ENCODE data around the gene LGMN.

GRCh38 chr14:92716131-92716530, 32.3 kb downstream of the LGMN start:
- TF ChIP-seq, protein P1, sequence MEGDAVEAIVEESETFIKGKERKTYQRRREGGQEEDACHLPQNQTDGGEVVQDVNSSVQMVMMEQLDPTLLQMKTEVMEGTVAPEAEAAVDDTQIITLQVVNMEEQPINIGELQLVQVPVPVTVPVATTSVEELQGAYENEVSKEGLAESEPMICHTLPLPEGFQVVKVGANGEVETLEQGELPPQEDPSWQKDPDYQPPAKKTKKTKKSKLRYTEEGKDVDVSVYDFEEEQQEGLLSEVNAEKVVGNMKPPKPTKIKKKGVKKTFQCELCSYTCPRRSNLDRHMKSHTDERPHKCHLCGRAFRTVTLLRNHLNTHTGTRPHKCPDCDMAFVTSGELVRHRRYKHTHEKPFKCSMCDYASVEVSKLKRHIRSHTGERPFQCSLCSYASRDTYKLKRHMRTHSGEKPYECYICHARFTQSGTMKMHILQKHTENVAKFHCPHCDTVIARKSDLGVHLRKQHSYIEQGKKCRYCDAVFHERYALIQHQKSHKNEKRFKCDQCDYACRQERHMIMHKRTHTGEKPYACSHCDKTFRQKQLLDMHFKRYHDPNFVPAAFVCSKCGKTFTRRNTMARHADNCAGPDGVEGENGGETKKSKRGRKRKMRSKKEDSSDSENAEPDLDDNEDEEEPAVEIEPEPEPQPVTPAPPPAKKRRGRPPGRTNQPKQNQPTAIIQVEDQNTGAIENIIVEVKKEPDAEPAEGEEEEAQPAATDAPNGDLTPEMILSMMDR (IDR thresholded peaks at IDR 0.05) = no peak
- TF ChIP-seq POLR2AphosphoS5 (IDR thresholded peaks at IDR 0.05; ENCODE audit: low read depth, low read length) (no peak), TCF7L2 (IDR thresholded peaks at IDR 0.05; ENCODE audit: low read depth, low read length) (no peak), SIN3A (IDR thresholded peaks at IDR 0.05; ENCODE audit: borderline replicate concordance, insufficient read depth, low read depth, low read length) (no peak)

All from Panc1 (cell line).